Stimulated activated naive CD8-positive, alpha-beta T cell treated with anti-CD3 and anti-CD28 coated beads, Interleukin-15, Interleukin-2, amounts not matched to agents 100 U/mL and 50 U/mL, for 24 hours (primary cell): ENCODE data around the gene EHBP1.

Experiments used
- ATAC-seq: fragments of 150-1000 bp; cut with Tn5 transposase; one replicate; pipeline ENCODE4 v1.10.0; 2021
- DNase-seq: peaks from one replicate; pipeline ENCODE4 v3.0.0; 2021

The EHBP1 gene

GRCh38 chr2:62884086-62884485 is 178.6 kb downstream of the EHBP1 start:
- DNase-seq (no peak), ATAC-seq (no peak)

GRCh38 chr2:62884514-62884913 is 179.0 kb downstream of the EHBP1 start:
- no peak for DNase-seq
- ATAC-seq, result no peak

- DNase-seq (no peak), ATAC-seq (no peak)
Measured at GRCh38 chr2:62894966-62895631, 189.6 kb downstream of the EHBP1 start.

GRCh38 chr2:62895632-62896009 is 190.1 kb downstream of the EHBP1 start:
- DNase-seq, result no peak

GRCh38 chr2:62897187-62897827 is 191.8 kb downstream of the EHBP1 start:
- ATAC-seq, result no peak

More at GRCh38 chr2:62895632-62896009, 190.1 kb downstream of the EHBP1 start:
- ATAC-seq, result no peak

GRCh38 chr2:62904344-62904743 is 198.8 kb downstream of the EHBP1 start:
- ATAC-seq, result no peak

More at GRCh38 chr2:62897187-62897827, 191.8 kb downstream of the EHBP1 start:
- no peak for DNase-seq

GRCh38 chr2:62908145-62908544 is 202.6 kb downstream of the EHBP1 start:
- DNase-seq (no peak), ATAC-seq (no peak)

More at GRCh38 chr2:62904344-62904743, 198.8 kb downstream of the EHBP1 start:
- DNase-seq, result no peak

- ATAC-seq (no peak), DNase-seq (no peak)
Measured at GRCh38 chr2:62913311-62913710, 207.8 kb downstream of the EHBP1 start.

GRCh38 chr2:62919041-62919440 is 213.5 kb downstream of the EHBP1 start:
- ATAC-seq, result no peak
- DNase-seq, result no peak

GRCh38 chr2:62920070-62920469 is 214.6 kb downstream of the EHBP1 start:
- DNase-seq (no peak), ATAC-seq (no peak)

GRCh38 chr2:62923242-62923641 is 217.7 kb downstream of the EHBP1 start:
- DNase-seq, result no peak
- ATAC-seq, result no peak

- ATAC-seq (no peak), DNase-seq (no peak)
Measured at GRCh38 chr2:62923881-62924280, 218.4 kb downstream of the EHBP1 start.

- ATAC-seq (no peak), DNase-seq (no peak)
Measured at GRCh38 chr2:62928015-62928414, 222.5 kb downstream of the EHBP1 start.

GRCh38 chr2:62931536-62931935 is 226.0 kb downstream of the EHBP1 start:
- no peak for ATAC-seq
- no peak for DNase-seq

GRCh38 chr2:62933398-62933917 is 227.9 kb downstream of the EHBP1 start:
- no peak for DNase-seq
- ATAC-seq, result no peak

GRCh38 chr2:62934517-62934916 is 229.0 kb downstream of the EHBP1 start:
- DNase-seq (no peak), ATAC-seq (no peak)

GRCh38 chr2:62938126-62938525 is 232.6 kb downstream of the EHBP1 start:
- ATAC-seq, result no peak
- DNase-seq, result no peak

GRCh38 chr2:62939735-62940491 is 234.4 kb downstream of the EHBP1 start:
- DNase-seq (no peak), ATAC-seq (no peak)

- no peak for ATAC-seq
- DNase-seq, result no peak
Measured at GRCh38 chr2:62940697-62941096, 235.2 kb downstream of the EHBP1 start.

GRCh38 chr2:62941413-62941812 is 235.9 kb downstream of the EHBP1 start:
- ATAC-seq (no peak), DNase-seq (no peak)

- no peak for DNase-seq
- no peak for ATAC-seq
Measured at GRCh38 chr2:62944362-62944761, 238.8 kb downstream of the EHBP1 start.

GRCh38 chr2:62947403-62947802 is 241.9 kb downstream of the EHBP1 start:
- no peak for ATAC-seq
- no peak for DNase-seq

- DNase-seq, result no peak
- no peak for ATAC-seq
Measured at GRCh38 chr2:62956651-62957050, 251.1 kb downstream of the EHBP1 start.
